Measurements from ENCODE around the gene KLF16.
"Not testable (repeated sequence)": the region's sequence is repeated elsewhere in the genome, so short reads cannot be mapped to it uniquely, and the experiment has no call there.

The KLF16 gene

DNA sequence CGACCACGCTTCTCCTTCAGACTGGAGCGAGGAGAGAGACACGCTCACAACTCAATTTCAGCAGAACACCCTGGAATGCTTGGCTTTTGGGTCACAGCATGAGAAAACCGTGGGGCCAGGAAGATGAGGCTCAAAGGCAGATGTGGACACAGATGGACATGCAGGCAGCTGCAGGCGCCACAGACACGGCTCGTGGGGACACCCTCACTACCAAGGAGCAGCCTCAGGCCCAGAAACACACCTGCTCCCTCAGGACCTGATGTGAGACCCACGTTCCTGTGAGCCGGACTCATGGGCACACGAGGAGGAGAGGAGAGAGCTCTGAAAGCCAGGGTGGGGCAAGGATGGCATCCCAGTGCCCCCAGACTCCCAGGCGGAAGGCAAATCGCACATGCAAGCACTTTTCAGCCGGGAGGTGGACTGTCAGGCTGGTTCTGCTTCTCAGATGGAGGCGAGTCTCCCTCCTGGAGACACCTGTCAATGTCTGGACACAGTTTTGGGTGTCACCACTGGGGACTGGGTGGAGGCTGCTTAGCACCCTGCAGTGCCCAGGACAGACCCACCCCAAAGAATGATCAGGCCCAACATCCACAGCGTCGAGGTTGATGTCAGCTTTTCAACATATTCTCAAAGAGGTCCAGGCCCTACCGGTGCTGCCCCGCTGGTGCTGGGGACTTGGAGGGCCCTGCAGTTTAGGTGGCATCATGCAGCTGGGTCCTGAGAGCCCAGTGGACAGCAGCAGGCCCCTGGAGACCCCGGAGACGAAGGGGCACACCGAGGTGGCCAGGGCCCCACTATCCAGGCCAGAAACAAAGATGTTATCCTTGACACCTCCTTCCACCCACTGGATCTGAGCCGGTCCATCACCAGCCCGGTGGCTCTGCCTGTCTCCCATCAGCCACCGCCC is 19.7 kb upstream of the KLF16 start:
- H3K27ac ChIP-seq (ENCODE audit: low read length), result no peak overlapping the region
- H3K4me3 ChIP-seq (ENCODE audit: low read length), result no peak overlapping the region

DNA sequence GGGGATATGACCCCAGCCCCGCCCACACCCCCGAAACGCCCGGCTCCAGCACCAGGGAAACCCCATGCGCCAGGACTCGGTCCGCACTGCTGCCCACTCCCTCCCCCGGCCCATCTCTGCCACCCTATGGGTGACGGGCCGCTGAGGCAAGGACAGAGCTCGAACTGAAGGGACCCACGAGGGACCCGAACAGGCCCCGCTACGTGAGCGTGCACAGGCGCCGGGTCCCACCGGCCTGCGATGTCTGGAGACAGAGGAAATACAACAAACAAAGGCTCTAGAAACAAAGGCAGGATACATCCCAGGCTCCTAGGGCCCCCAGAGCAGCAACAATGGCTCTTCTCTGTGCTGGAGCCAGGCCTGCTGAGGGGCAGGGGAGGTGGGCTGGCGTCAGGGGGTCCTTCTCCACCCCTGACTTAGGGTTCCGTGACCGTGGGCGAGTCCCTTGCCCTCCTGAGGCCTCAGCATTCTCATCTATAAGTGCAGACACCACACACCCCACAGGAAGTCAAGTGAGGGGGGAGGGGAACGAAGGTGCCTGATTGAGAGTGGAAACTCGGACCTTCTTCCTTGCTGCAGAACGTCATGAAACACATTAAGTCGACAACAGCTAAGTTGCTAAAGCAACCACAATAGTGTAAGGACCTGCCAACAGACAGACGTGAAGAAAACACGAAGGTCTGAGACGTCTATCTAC is 18.9 kb upstream of the KLF16 start:
- Histone ChIP-seq H3K36me3 (ENCODE audit: insufficient read depth, low read depth, low read length) (no peaks in the 10 kb centered on the region), H3K9me3 (ENCODE audit: insufficient read depth, low read depth, low read length) (no peaks in the 10 kb centered on the region), H3K9ac (ENCODE audit: low read depth, low read length) (no peak overlapping the region; the same call in 1 of the 2 replicates), H3K4me3 (ENCODE audit: low read length) (no peak overlapping the region), H3K27ac (ENCODE audit: low read length) (no peak overlapping the region), H3K27me3 (ENCODE audit: insufficient read depth, low read length) (no peaks in the 10 kb centered on the region), H3K4me1 (ENCODE audit: insufficient read depth, low read length) (peaks cover 6% of the 10 kb centered on the region; the same call in 1 of the 2 replicates)

More for the DNA sequence above, 19.7 kb upstream of the KLF16 start:
- H3K9ac ChIP-seq (ENCODE audit: low read depth, low read length), result no peak overlapping the region; the same call in 1 of the 2 replicates
- peaks cover 6% of the 10 kb centered on the region; the same call in 1 of the 2 replicates for H3K4me1 ChIP-seq (ENCODE audit: insufficient read depth, low read length)
- no peaks in the 10 kb centered on the region for H3K27me3 ChIP-seq (ENCODE audit: insufficient read depth, low read length)
- H3K9me3 ChIP-seq (ENCODE audit: insufficient read depth, low read depth, low read length), result no peaks in the 10 kb centered on the region
- H3K36me3 ChIP-seq (ENCODE audit: insufficient read depth, low read depth, low read length), result no peaks in the 10 kb centered on the region

DNA sequence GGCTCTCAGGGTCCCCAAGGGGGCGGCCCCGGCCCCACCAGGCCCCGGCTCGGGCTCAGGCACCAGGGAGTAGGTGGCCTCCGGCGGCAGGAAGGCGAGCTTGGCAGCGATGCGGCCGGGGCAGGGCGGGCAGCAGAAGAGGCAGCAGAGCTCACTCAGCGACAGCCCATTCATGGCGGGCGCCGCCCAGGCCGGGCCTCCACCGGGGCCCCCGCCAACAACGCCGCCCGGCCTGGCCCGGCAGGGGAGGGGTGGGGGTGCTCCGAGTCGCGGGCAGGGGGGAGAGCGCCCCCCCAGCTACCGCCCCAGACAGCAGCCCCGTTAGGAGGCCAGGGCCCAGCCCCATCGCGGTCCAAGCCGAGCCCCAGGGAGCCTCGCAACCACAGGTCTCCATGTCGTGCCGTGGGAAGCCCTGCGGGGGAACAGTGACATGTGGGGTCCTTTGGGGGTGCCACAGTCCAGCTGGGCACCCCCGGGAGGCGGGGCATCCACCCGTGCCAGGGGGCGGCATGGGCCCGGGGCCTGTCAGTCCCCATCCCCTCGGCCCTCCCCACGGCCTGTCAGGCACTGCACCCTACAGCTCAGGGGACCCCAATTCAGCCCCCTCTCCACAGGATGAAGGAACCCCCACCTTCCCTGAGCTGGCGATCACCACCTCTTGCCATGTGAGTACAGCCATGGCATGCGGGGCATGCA is 18.2 kb upstream of the KLF16 start:
- H3K36me3 ChIP-seq (ENCODE audit: insufficient read depth, low read depth, low read length); H3K4me1 ChIP-seq (ENCODE audit: insufficient read depth, low read length); H3K27ac ChIP-seq (ENCODE audit: low read length); H3K27me3 ChIP-seq (ENCODE audit: insufficient read depth, low read length); H3K9ac ChIP-seq (ENCODE audit: low read depth, low read length); H3K9me3 ChIP-seq (ENCODE audit: insufficient read depth, low read depth, low read length); H3K4me3 ChIP-seq (ENCODE audit: low read length): not testable (repeated sequence)

DNA sequence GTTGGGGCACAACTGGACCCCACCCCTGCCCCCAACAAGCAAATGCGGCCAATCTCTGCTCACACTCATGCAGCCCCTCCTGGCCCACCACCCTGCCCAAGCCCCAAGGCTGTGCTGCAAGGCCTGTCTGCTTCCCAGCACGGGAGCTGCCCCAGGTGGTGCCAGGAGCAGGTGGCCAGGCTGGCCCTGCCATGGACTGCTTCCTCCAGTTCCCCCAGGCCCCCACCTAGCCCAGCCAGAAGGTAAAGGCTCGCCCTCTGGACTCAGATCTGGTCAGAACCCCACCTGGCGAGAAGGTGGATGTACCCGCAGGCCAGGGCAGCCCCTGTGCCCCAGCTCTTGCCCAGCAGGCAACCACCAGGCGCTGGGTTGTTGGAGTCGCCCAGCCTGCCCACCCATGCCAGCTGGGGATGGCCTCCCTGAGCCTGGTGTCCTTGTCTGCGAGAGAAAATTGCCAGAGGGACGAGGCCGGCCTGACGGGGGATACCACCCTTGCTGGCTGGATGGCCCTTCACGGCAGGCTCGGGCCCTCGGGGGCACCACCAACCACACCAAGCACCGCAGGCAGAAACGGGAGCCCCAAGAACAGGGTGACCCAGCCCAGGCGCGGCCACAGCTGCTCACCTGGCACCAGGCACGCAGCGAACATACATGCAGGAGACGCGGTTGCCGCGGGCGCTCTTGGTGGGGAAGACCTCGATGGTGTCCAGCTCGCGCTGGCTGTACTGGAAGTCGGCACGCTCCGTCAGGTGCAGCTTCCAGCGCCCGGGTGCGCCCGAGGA is 17.4 kb upstream of the KLF16 start:
- peaks cover 6% of the 10 kb centered on the region; the same call in 1 of the 2 replicates for H3K4me1 ChIP-seq (ENCODE audit: insufficient read depth, low read length)
- no peak overlapping the region for H3K27ac ChIP-seq (ENCODE audit: low read length)
- H3K9ac ChIP-seq (ENCODE audit: low read depth, low read length), result no peak overlapping the region
- H3K27me3 ChIP-seq (ENCODE audit: insufficient read depth, low read length), result no peaks in the 10 kb centered on the region
- H3K9me3 ChIP-seq (ENCODE audit: insufficient read depth, low read depth, low read length), result no peaks in the 10 kb centered on the region
- H3K36me3 ChIP-seq (ENCODE audit: insufficient read depth, low read depth, low read length), result no peaks in the 10 kb centered on the region
- no peak overlapping the region for H3K4me3 ChIP-seq (ENCODE audit: low read length)

DNA sequence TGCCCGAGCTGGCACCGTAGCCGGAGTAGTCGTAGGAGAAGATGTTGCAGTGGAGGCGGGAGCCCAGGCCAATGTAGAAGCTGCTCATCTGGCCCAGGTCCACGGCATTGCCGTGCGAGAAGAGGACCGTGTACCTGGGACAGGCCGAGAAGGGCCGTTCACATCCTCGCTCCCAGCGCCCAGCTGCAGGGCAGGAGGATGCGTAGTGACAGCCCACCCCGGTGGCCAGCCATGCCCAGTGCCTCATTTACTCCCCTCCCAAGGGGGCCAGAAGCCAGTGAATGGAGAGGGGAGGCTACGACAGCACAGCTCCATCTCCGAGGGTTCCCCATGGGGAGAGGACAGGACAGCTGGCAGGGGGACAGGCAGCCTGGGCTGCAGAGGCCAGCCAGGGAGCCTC is 16.6 kb upstream of the KLF16 start:
- H3K9me3 ChIP-seq (ENCODE audit: insufficient read depth, low read depth, low read length); H3K27ac ChIP-seq (ENCODE audit: low read length); H3K36me3 ChIP-seq (ENCODE audit: insufficient read depth, low read depth, low read length); H3K4me1 ChIP-seq (ENCODE audit: insufficient read depth, low read length); H3K4me3 ChIP-seq (ENCODE audit: low read length); H3K27me3 ChIP-seq (ENCODE audit: insufficient read depth, low read length); H3K9ac ChIP-seq (ENCODE audit: low read depth, low read length): not testable (repeated sequence)

DNA sequence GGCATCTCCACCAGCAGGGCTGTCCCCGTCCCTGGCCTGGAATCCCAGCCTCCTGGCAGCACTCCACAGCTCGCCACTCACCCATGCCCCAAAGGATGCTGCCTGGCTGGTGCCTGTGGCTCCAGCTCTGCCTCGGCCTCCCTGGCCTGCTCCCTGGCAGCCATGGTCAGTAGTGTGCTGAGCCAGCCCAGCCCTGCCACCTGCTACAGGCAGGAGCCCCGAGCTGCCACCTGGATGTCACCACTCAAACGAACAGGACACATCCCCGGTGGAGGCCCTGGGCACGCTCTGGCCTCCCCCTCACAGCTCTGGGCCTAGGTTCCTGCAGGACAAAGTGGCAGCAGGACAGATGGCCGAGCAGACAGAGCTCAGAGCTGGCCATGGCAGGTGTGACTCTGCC is 15.2 kb upstream of the KLF16 start:
- not testable (repeated sequence) for H3K9me3 ChIP-seq (ENCODE audit: insufficient read depth, low read depth, low read length)

DNA sequence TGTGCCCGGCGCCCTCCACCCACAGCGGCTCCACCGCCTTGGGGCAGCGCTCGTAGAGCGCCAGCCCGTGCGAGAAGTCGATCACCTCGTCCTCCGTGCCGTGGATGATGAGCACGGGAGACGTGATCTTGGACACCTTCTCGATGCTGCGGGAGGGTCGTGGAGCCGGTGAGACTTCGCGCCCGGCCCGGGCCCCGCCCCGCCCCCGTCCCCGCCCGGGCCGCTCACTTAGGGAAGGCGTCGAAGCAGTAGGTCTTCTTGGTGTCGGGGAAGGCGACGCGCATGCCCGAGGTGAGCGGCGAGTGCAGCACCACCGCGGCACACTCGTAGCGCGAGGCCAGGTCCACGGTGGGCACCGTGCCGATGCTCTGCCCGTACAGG is 13.9 kb upstream of the KLF16 start:
- H3K9ac ChIP-seq (ENCODE audit: low read depth, low read length); H3K27me3 ChIP-seq (ENCODE audit: insufficient read depth, low read length); H3K9me3 ChIP-seq (ENCODE audit: insufficient read depth, low read depth, low read length); H3K4me3 ChIP-seq (ENCODE audit: low read length); H3K27ac ChIP-seq (ENCODE audit: low read length); H3K4me1 ChIP-seq (ENCODE audit: insufficient read depth, low read length); H3K36me3 ChIP-seq (ENCODE audit: insufficient read depth, low read depth, low read length): not testable (repeated sequence)

More for the DNA sequence above, 15.2 kb upstream of the KLF16 start:
- H3K4me1 ChIP-seq (ENCODE audit: insufficient read depth, low read length); H3K4me3 ChIP-seq (ENCODE audit: low read length); H3K27me3 ChIP-seq (ENCODE audit: insufficient read depth, low read length); H3K36me3 ChIP-seq (ENCODE audit: insufficient read depth, low read depth, low read length); H3K27ac ChIP-seq (ENCODE audit: low read length); H3K9ac ChIP-seq (ENCODE audit: low read depth, low read length): not testable (repeated sequence)

DNA sequence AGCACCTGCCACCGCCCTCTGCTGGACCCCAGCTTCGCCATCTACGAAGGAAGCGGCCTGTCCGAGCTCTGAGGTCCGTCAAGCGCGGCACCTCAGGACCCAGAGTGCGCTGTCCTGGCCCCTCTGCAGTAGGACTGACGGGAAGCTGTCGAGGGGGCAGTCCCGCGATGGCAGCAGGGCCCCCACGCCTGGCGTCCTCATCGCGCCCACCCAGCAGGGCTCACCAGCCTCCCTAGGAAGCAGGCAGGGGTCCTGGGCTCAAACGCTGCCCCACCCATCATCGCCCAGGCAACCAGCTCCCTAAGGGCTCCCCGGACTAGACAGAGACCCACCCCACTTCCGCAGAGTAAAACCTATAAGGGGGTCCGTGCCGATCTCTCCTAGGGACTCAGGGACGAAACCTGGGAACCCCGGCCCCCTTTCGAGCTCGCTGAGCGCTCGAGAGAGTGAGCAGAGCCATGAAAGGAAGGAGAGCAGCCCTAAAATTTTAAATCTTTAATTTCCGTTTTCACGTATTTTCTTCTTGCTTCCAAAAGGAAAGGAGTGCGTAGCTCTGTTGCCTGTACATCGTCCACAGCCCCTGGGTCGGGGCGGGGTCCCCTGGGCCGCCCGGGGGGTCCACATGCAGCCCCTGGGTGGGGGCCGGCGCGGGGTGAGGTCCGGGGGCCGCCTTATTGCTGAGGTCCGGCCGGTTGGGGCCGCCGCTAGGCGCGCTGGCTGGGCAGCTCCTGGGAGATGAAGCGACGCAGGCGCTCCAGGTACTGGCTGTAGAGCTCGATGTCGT is 13.3 kb upstream of the KLF16 start:
- peak overlapping the region; percentile 67 for H3K27ac ChIP-seq (ENCODE audit: low read length)
- peak overlapping the region; percentile 88 for H3K4me3 ChIP-seq (ENCODE audit: low read length)
- H3K4me1 ChIP-seq (ENCODE audit: insufficient read depth, low read length); H3K9me3 ChIP-seq (ENCODE audit: insufficient read depth, low read depth, low read length); H3K27me3 ChIP-seq (ENCODE audit: insufficient read depth, low read length); H3K36me3 ChIP-seq (ENCODE audit: insufficient read depth, low read depth, low read length): not testable (repeated sequence)
- H3K9ac ChIP-seq (ENCODE audit: low read depth, low read length), result peak overlapping the region; percentile 88

DNA sequence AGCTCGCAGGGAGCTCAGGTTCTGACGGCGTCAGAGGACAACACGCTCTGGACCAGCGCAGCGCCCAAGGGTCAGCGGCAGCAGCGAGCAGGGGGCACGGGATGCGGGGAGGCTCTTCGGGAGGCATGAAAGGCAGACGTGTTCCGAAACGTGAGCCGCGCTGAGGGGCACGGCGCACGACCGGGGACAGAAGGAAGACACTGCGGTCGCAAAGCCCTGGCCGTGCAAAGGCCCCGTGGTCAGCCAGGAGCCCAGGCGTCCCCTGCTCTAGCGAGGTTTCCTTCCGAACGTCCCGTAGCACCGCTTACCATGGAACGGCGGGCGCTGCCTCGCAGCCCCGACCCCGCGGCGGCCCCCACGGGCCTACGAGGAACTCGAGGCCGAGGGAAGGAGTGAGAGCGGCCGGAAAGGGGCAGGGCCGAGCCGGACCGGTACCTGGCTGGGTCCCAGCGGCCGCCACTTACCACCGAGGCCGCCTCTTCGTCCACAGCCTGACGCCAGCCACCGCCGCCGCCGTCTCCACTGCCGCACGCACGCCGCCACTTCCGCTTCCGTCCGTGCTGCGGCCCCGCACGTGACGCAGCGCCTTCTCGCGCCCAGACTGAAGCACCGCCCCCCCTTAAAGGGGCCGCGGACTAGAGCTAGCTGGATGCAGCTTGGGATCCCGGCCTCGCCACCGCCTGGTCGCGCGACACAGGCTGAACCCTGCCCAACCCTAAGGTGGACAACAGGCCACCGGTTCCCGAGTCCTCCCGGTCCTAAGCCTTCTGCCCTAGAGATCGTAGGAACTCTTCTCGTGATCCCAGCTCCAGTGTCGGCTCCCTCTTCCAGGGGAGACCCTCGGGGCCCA is 12.5 kb upstream of the KLF16 start:
- Histone ChIP-seq H3K9ac (ENCODE audit: low read depth, low read length) (peak overlapping the region; percentile 88), H3K27ac (ENCODE audit: low read length) (peak overlapping the region; percentile 67), H3K4me1 (ENCODE audit: insufficient read depth, low read length) (peaks cover 9% of the 10 kb centered on the region; the same call in 1 of the 2 replicates), H3K4me3 (ENCODE audit: low read length) (peak overlapping the region; percentile 88), H3K27me3 (ENCODE audit: insufficient read depth, low read length) (no peaks in the 10 kb centered on the region), H3K9me3 (ENCODE audit: insufficient read depth, low read depth, low read length) (no peaks in the 10 kb centered on the region), H3K36me3 (ENCODE audit: insufficient read depth, low read depth, low read length) (no peaks in the 10 kb centered on the region)

DNA sequence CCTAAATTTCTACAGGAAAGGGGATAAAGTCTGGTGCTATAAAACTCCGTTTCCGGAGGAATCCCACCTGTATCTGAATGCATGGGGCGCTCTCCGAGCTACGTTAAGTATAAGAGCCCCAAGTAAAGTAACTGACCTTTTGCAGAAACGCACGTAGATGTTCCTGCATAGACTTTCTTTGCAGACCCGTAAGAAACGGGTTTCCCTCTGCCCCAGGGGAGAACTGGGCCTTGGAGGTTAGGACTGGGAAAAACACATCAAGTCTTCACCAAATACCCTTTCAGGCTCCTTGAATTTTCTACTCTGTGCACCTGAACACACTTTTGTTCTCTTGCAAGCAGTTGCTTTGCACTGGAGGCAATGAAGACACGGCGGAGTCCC is 11.9 kb upstream of the KLF16 start:
- not testable (repeated sequence) for H3K4me1 ChIP-seq (ENCODE audit: insufficient read depth, low read length); H3K27me3 ChIP-seq (ENCODE audit: insufficient read depth, low read length); H3K9me3 ChIP-seq (ENCODE audit: insufficient read depth, low read depth, low read length); H3K27ac ChIP-seq (ENCODE audit: low read length); H3K36me3 ChIP-seq (ENCODE audit: insufficient read depth, low read depth, low read length)
- Histone ChIP-seq H3K9ac (ENCODE audit: low read depth, low read length) (peak overlapping the region; percentile 87), H3K4me3 (ENCODE audit: low read length) (peak overlapping the region; percentile 88)

All from iPS-20b (cell line).